HFFc6 (cell line): ENCODE measurements around the gene PCF11. TPM values are rescaled to one million over a fixed set of nuclear protein-coding genes. Genes with fewer than 3 reads are reported as not detected.

ENCODE experiments used
- DNase-seq: peaks from one replicate; pipeline ENCODE4 v3.0.0-alpha.2; 2018
- H3K27ac Mint-ChIP-seq: 2 replicates; pipeline ENCODE4 v1.8.0; 2020; ENCODE audit warnings: mild to moderate bottlenecking, mixed read lengths
- H3K27me3 Mint-ChIP-seq: 2 replicates; pipeline ENCODE4 v1.8.0; 2021; ENCODE audit warnings: mild to moderate bottlenecking, moderate library complexity, mixed read lengths; ENCODE audit not compliant: insufficient read depth
- H3K36me3 Mint-ChIP-seq: 2 replicates; pipeline ENCODE4 v1.8.0; 2021; ENCODE audit warnings: low read depth, mixed read lengths
- H3K4me1 Mint-ChIP-seq: 2 replicates; pipeline ENCODE4 v1.8.0; 2020; ENCODE audit warnings: low read depth, mixed read lengths
- H3K4me3 Mint-ChIP-seq: 2 replicates; pipeline ENCODE4 v1.8.0; 2020; ENCODE audit warnings: mild to moderate bottlenecking, moderate library complexity, mixed read lengths
- H3K9me3 Mint-ChIP-seq: 2 replicates; pipeline ENCODE4 v1.8.0; 2020; ENCODE audit warnings: mild to moderate bottlenecking, mixed read lengths
- total RNA-seq, 6 experiments: library from RNA; stranded (reverse); fragmentation: NEBNext Ultra II Directional; extraction: Animal tissue kit (Norgen Biotek cat#: 25700); gene quantifications; 2 replicates in 1 of 6; 3 replicates in 5 of 6; pipeline ENCODE4 v1.2.3, GENCODE V29; 2021
- TF ChIP-seq, protein P1 (sequence below): fragments of 200-600 bp; sonication (generic); IDR thresholded peaks from 2 replicates; pipeline ENCODE4 v1.5.0; 2021; ENCODE audit warnings: antibody characterized with exemption, mild to moderate bottlenecking

PCF11 gene
- total RNA-seq, 6 experiments from 2014 or later: 22.4 to 26.6 (median 24.7) TPM

GRCh38 chr11:83185767-83186166, 28.8 kb downstream of the PCF11 start:
- peaks cover 33% of the 10 kb centered on the region for H3K36me3 Mint-ChIP-seq
- DNase-seq: no peak
- H3K9me3 Mint-ChIP-seq: no peaks in the 10 kb centered on the region
- H3K27me3 Mint-ChIP-seq: no peaks in the 10 kb centered on the region; the same call in 1 of the 2 replicates
- H3K4me3 Mint-ChIP-seq: no peak overlapping the region
- TF ChIP-seq, protein P1, sequence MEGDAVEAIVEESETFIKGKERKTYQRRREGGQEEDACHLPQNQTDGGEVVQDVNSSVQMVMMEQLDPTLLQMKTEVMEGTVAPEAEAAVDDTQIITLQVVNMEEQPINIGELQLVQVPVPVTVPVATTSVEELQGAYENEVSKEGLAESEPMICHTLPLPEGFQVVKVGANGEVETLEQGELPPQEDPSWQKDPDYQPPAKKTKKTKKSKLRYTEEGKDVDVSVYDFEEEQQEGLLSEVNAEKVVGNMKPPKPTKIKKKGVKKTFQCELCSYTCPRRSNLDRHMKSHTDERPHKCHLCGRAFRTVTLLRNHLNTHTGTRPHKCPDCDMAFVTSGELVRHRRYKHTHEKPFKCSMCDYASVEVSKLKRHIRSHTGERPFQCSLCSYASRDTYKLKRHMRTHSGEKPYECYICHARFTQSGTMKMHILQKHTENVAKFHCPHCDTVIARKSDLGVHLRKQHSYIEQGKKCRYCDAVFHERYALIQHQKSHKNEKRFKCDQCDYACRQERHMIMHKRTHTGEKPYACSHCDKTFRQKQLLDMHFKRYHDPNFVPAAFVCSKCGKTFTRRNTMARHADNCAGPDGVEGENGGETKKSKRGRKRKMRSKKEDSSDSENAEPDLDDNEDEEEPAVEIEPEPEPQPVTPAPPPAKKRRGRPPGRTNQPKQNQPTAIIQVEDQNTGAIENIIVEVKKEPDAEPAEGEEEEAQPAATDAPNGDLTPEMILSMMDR: no peak
- H3K27ac Mint-ChIP-seq: no peak overlapping the region
- H3K4me1 Mint-ChIP-seq: peaks cover 7% of the 10 kb centered on the region; the same call in 1 of the 2 replicates

GRCh38 chr11:83187465-83187864, 30.5 kb downstream of the PCF11 start:
- TF ChIP-seq, protein P1: no peak
- no peaks in the 10 kb centered on the region for H3K9me3 Mint-ChIP-seq
- peak overlapping the region; percentile 6; the same call in 1 of the 2 replicates for H3K27ac Mint-ChIP-seq
- no peak for DNase-seq
- H3K4me1 Mint-ChIP-seq: peaks cover 6% of the 10 kb centered on the region
- peaks cover 32% of the 10 kb centered on the region for H3K36me3 Mint-ChIP-seq
- H3K27me3 Mint-ChIP-seq: no peaks in the 10 kb centered on the region; the same call in 1 of the 2 replicates
- H3K4me3 Mint-ChIP-seq: no peak overlapping the region

GRCh38 chr11:83191491-83191890, 34.6 kb downstream of the PCF11 start:
- Mint-ChIP-seq H3K27me3 (no peaks in the 10 kb centered on the region), H3K4me3 (peak overlapping the region; percentile 29; the same call in 1 of the 2 replicates), H3K4me1 (peaks cover 29% of the 10 kb centered on the region), H3K36me3 (peaks cover 25% of the 10 kb centered on the region), H3K27ac (peak overlapping the region; percentile 51), H3K9me3 (no peaks in the 10 kb centered on the region)
- TF ChIP-seq, protein P1: no peak
- no peak for DNase-seq

GRCh38 chr11:83191986-83192385, 35.1 kb downstream of the PCF11 start:
- Mint-ChIP-seq H3K27ac (peak overlapping the region; percentile 98; the same call in 1 of the 2 replicates), H3K27me3 (no peaks in the 10 kb centered on the region), H3K36me3 (peaks cover 20% of the 10 kb centered on the region), H3K9me3 (no peaks in the 10 kb centered on the region), H3K4me1 (peaks cover 34% of the 10 kb centered on the region), H3K4me3 (peak overlapping the region; percentile 98)
- TF ChIP-seq, protein P1: no peak
- no peak for DNase-seq

DNA sequence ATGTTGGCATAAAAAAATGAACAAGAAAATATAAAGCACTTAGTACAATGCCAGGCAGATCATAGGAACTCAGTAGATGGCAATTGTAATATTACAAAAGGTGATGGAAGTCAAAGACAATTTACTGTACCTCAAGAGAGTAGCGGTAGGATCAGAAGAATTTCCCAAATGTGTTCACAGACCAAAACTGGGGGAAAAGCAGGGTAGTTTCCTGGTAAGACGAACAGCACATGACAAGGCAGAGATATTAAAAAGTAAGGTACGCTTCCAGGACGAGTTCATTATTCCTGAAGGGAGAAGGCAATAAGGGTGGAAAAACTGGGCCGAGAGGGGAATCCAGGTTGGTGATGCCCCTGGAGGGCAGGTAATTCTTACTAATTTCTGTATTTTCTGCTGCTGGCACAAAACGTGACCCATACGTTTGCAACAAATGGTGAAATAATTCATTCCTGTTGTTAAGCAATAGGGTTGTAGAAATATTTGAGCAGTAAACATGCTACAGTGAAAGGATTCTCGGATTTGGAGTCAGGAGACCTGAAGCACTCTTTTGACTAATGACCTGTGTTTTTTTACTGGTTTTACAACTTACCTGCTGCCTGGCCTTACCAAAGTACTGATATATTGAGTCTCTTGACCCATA, 35.8 kb downstream of the PCF11 start:
- H3K4me1 Mint-ChIP-seq: peaks cover 38% of the 10 kb centered on the region
- peak overlapping the region; percentile 98 for H3K27ac Mint-ChIP-seq
- H3K4me3 Mint-ChIP-seq: peak overlapping the region; percentile 98
- H3K27me3 Mint-ChIP-seq: no peaks in the 10 kb centered on the region
- peaks cover 14% of the 10 kb centered on the region for H3K36me3 Mint-ChIP-seq
- no peaks in the 10 kb centered on the region for H3K9me3 Mint-ChIP-seq
- DNase-seq: no peak
- TF ChIP-seq, protein P1: no peak
